Sigmoid colon (tissue), 7 donors: ENCODE measurements around the gene LBX2. TPM values are rescaled to one million over a fixed set of nuclear protein-coding genes. Genes with fewer than 3 reads are reported as not detected.

ENCODE experiments used
- DNase-seq: peaks from one replicate; pipeline ENCODE4 v3.0.0-alpha.2; 2019
- H3K27ac ChIP-seq, 4 donors: fragments of 200-600 bp; sonication (generic); one replicate each; pipeline ENCODE4 v1.5.1; 2016 to 2019; ENCODE audit warnings: mild to moderate bottlenecking in 1 of 4
- H3K27me3 ChIP-seq, 3 donors: fragments of 200-600 bp; sonication (generic); one replicate each; pipeline ENCODE4 v1.5.1; 2019; ENCODE audit warnings: mild to moderate bottlenecking in 1 of 3
- H3K36me3 ChIP-seq, 4 donors: fragments of 200-600 bp; sonication (generic); one replicate each; pipeline ENCODE4 v1.5.1; 2016 to 2019
- H3K4me1 ChIP-seq, 4 donors: fragments of 200-600 bp; sonication (generic); one replicate each; pipeline ENCODE4 v1.5.1; 2017 to 2019
- H3K4me3 ChIP-seq, 4 donors: fragments of 200-600 bp; sonication (generic); one replicate each; pipeline ENCODE4 v1.5.1; 2017 to 2019; ENCODE audit warnings: mild to moderate bottlenecking in 2 of 4, moderate library complexity in 1 of 4
- H3K9me3 ChIP-seq, 4 donors: fragments of 200-600 bp in 3 of 4; sonication (generic) in 3 of 4; one replicate each; pipeline versions ENCODE4 v1.5.1 to v1.6.1; 2013 to 2019
- CTCF ChIP-seq, 4 experiments: fragments of 450-650 bp in 3 of 4; fragments of 200-600 bp in 1 of 4; IDR thresholded peaks; one replicate each; pipeline ENCODE4 v1.5.1; 2016 to 2019; ENCODE audit warnings: antibody characterized with exemption in 4 of 4, mild to moderate bottlenecking in 3 of 4, moderate library complexity in 2 of 4
- EP300 ChIP-seq, 4 donors: sonication (generic); formaldehyde crosslinking; IDR thresholded peaks; one replicate each; pipeline ENCODE4 v1.6.1; 2017; ENCODE audit warnings: antibody characterized with exemption in 4 of 4
- POLR2A ChIP-seq, 2 donors: fragments of 450-650 bp; IDR thresholded peaks; one replicate each; pipeline ENCODE4 v1.6.1; 2016; ENCODE audit warnings: antibody characterized with exemption in 2 of 2, mild to moderate bottlenecking in 2 of 2, moderate library complexity in 2 of 2
- POLR2AphosphoS5 ChIP-seq, 4 donors: sonication (generic); formaldehyde crosslinking; IDR thresholded peaks; one replicate each; pipeline ENCODE4 v1.6.1; 2017; ENCODE audit warnings: antibody characterized with exemption in 4 of 4
- WGBS, 2 donors: extraction: QIAGEN DNeasy Blood & Tissue Kit; methylation state at CpG; one replicate each; pipeline ENCODE4 v1.1.7; 2013; 5-methylcytosine and 5-hydroxymethylcytosine counted together
- intact Hi-C: fragments of 100-400 bp; cut with DNase I; formaldehyde crosslinking; loops from one replicate; pipeline ENCODE4 v1.15.1; 2023
- polyA plus RNA-seq, 3 donors: library from polyadenylated mRNA; stranded (reverse); fragments of 200-250 nt; gene quantifications; one replicate each; pipeline ENCODE4 v1.2.3, GENCODE V29; 2013
- total RNA-seq, 4 donors: library from RNA; depleted of rRNA; stranded (reverse); fragments of >200 nt; gene quantifications; one replicate each; pipeline ENCODE4 v1.1.0, GENCODE V29; 2016
- donor health status: healthy with polysubstance abuse.
- donor health status: Bipolar disorder and iron deficiency.
- donor health status: healthy.

Gene LBX2
- total and polyA plus RNA-seq, 7 donors: 0.99 to 2.4 (median 1.6) TPM; not detected in 3

DNA sequence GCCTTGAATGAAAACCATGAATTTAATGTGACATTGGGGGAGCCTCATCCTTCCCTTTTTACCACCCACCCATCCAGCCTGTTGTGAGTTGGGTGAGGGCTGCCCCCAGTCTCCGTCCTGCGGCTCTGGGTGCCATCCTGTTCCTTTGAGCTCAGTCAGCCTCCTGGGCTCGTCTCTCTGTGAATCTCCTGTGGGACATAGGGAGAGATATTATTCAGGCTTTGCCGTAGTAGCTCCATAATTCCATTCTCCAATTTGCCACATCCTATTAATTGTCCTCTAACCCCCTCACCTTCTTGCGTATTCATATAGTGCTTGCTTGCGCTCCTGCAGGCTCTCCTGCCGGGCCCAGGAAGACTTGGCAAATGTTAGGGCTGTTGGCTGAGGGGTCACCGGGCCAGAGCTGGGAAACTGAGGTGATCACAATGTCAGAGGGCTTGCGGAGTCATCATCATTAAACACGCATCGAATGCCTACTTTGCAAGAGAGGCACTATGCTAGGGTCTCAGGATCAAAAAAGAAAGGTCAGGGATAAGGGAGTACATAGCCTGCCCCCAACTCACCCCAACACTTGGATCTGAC is 27.3 kb upstream of the LBX2 start:
- TF ChIP-seq CTCF (IDR thresholded peaks at IDR 0.05): no peak
- TF ChIP-seq POLR2A (IDR thresholded peaks at IDR 0.05): no peak
- TF ChIP-seq EP300 (IDR thresholded peaks at IDR 0.05): no peak
- TF ChIP-seq POLR2AphosphoS5 (IDR thresholded peaks at IDR 0.05): no peak
- H3K9me3 ChIP-seq: no peaks in the 10 kb centered on the region
- H3K4me1 ChIP-seq: peaks cover 0 to 34% (median 23%) of the 10 kb centered on the region in 4 donors
- intact Hi-C loops: loop anchor here (5.0 kb wide), 1 partner anchor 61 kb away; no protein-coding TSS in a partner anchor
- H3K27ac ChIP-seq: no peak overlapping the region
- peaks cover 21 to 28% (median 22%) of the 10 kb centered on the region in 4 donors for H3K36me3 ChIP-seq
- 97% methylated on average over 11 of the region's 11 CpGs for WGBS, 2 donors
- no peak for DNase-seq
- H3K4me3 ChIP-seq: no peak overlapping the region
- no peaks in the 10 kb centered on the region for H3K27me3 ChIP-seq

DNA sequence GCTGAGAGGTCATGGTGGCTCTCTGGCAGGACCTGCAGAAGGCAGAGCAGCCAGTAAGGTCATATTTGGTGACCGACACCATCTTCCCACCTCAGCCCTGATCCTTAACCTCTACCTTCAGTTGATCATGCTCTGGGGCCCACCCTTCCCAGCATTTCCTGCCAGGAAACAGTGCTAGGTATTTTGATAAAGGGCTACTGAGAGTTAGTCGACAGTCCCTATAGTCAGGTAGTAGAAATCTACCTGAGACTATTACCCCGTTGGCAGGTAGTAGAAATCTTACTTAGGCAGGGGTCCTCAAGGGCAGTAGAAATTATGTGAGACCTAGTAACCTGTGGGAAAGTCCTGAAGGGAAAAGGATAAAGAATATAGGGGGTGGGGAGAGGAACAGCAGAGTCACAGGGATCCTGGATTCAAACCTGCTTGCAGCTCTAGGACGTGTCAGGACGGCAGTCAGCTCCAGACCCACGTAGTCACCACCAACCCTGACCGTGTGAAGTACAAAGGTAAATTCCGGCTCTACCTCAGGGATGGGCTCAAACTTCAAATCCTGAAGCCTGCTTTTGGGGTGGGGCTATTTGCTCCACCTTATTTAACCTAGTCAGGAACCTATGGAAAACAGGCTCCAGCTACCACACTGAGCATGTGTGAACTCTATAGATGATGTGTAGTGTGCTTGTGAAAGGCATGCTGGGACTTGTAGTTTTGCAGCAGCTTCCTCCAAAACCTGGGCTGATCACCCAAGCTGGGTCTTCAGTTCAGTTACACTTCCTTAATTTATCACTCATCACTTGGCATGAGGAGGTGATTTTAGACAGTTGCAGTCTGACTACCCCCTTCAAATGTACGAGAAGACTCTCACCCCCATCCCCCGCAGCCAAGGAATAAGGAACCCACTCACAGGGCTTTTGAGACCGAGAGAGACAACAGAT is 26.6 kb upstream of the LBX2 start, which contains the start of gene DQX1:
TSS of gene DQX1 (minus strand) at position 515 of the 932 bp plus-strand sequence. CDS start at position 13, 502 bp downstream.
- peaks cover 0 to 27% (median 16%) of the 10 kb centered on the region in 4 donors for H3K4me1 ChIP-seq
- no peaks in the 10 kb centered on the region for H3K9me3 ChIP-seq
- peaks cover 21 to 28% (median 22%) of the 10 kb centered on the region in 4 donors for H3K36me3 ChIP-seq
- 49 to 74% methylated on average over 11 of the region's 11 CpGs for WGBS, 2 donors
- H3K27ac ChIP-seq: no peak within 1 kb of the TSS
- peaks cover 0 to 2% (median 0%) of the 10 kb centered on the region in 3 donors for H3K27me3 ChIP-seq
- intact Hi-C loops: loop anchor here (5.0 kb wide), 1 partner anchor 61 kb away; no protein-coding TSS in a partner anchor
- DNase-seq: no peak
- no peak within 1 kb of the TSS for H3K4me3 ChIP-seq
- TF ChIP-seq CTCF (IDR thresholded peaks at IDR 0.05): no peak
- TF ChIP-seq EP300 (IDR thresholded peaks at IDR 0.05): no peak
- TF ChIP-seq POLR2AphosphoS5 (IDR thresholded peaks at IDR 0.05): no peak
- no peak for TF ChIP-seq POLR2A (IDR thresholded peaks at IDR 0.05)

DNA sequence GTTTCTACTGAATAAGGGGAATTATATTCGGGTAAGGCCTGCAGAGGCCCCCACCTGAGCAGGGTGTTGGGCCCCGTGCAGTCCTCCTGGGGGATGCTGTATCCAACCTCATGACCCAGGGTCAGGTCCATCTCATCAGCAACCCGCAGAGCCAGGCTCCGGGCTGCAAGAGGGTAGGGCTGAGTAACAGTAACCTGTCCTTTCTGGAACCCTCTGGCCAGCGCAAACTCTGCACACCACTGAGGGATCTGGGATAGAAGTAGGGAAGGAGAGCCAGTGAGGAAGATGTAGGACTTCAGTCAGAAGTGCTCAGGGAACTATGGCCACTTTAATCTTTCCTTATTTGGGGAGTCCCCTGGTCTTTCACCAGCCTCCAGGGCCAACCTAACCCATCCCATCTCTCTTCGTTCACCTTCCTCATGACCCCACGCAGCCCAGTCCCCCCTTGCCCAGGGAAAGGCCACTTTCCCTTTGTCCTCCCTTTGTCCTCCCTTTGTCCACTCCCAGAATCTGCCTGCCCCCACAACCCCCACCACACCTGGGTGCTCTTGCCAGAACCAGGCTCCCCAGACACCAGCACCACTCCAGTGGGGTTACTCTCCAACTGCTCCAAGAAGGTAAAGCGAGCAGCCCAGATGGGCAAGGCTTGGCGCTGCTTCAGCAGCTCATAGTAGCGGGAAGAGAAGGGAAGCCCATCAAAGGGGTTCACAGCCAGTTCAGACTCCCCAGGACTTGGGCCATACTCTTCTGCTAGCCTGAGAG is 25.7 kb upstream of the LBX2 start:
- intact Hi-C loops: loop anchor here (5.0 kb wide), 1 partner anchor 62 kb away; no protein-coding TSS in a partner anchor
- TF ChIP-seq EP300 (IDR thresholded peaks at IDR 0.05) (no peak), POLR2AphosphoS5 (IDR thresholded peaks at IDR 0.05) (no peak), CTCF (IDR thresholded peaks at IDR 0.05) (no peak), POLR2A (IDR thresholded peaks at IDR 0.05) (no peak)
- 95% methylated on average over 10 of the region's 10 CpGs for WGBS, 2 donors
- H3K4me1 ChIP-seq: peaks cover 0 to 19% (median 11%) of the 10 kb centered on the region in 4 donors
- H3K36me3 ChIP-seq: peaks cover 21 to 28% (median 22%) of the 10 kb centered on the region in 4 donors
- DNase-seq: no peak
- no peak overlapping the region for H3K27ac ChIP-seq
- no peak overlapping the region for H3K4me3 ChIP-seq
- H3K27me3 ChIP-seq: peaks cover 0 to 10% (median 0%) of the 10 kb centered on the region in 3 donors
- no peaks in the 10 kb centered on the region for H3K9me3 ChIP-seq

DNA sequence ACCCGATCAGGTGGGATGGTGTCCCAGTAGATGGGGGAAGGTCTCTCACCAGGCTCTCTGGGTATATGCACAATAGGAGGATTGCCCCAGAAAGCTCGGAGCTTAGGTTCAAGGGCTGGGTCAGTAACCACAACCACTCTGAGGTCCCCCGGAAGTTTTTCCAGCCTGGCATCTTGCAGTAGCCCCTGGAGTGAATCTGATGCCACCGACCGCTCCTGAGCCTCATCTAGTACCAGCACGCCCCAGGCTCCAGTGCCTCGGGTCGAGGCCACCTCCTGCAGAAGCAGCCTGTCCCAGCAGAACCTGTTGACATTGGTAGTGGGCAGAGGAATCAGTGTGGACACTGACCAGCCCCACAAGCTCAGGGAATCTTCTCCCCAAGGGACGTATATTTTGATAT is 24.6 kb upstream of the LBX2 start:
- Histone ChIP-seq H3K9me3 (no peaks in the 10 kb centered on the region), H3K4me3 (no peak overlapping the region), H3K4me1 (peaks cover 0 to 15% (median 10%) of the 10 kb centered on the region in 4 donors), H3K27ac (no peak overlapping the region), H3K36me3 (peaks cover 21 to 28% (median 22%) of the 10 kb centered on the region in 4 donors), H3K27me3 (peaks cover 0 to 21% (median 9%) of the 10 kb centered on the region in 3 donors)
- 90 to 94% methylated on average over 9 of the region's 9 CpGs for WGBS, 2 donors
- DNase-seq: no peak
- TF ChIP-seq POLR2A (IDR thresholded peaks at IDR 0.05) (no peak), EP300 (IDR thresholded peaks at IDR 0.05) (no peak), CTCF (IDR thresholded peaks at IDR 0.05) (no peak), POLR2AphosphoS5 (IDR thresholded peaks at IDR 0.05) (no peak)
- intact Hi-C loops: no loop called here
